ENCODE results near the gene SAP25. TPM values are rescaled to one million over a fixed set of nuclear protein-coding genes. Genes with fewer than 3 reads are reported as not detected.

SAP25 gene
- total and polyA plus RNA-seq, 2 donors (not counting 1 experiment from before 2014, with no cell fraction given): 51.7 to 71.9 TPM

GRCh38 chr7:100603726-100604027 is 30.0 kb upstream of the SAP25 start:
- no peaks in the 10 kb centered on the region for H3K79me2 ChIP-seq (ENCODE audit: control insufficient read depth, insufficient read depth, low read length)
- H2AFZ ChIP-seq (ENCODE audit: insufficient read depth, low read depth, low read length, poor library complexity, severe bottlenecking): peak overlapping the region; percentile 95
- Mint-ChIP-seq H3K27ac (peak overlapping the region; percentile 80), H3K4me3 (peak overlapping the region; percentile 88), H3K27me3 (no peaks in the 10 kb centered on the region), H3K4me1 (peaks cover 12% of the 10 kb centered on the region), H3K9me3 (ENCODE audit: insufficient read depth) (no peaks in the 10 kb centered on the region)
- H3K4me3 ChIP-seq (ENCODE audit: control extremely low read depth in 1 of 5, extremely low read depth in 1 of 5, insufficient read depth in 1 of 5, low read depth in 2 of 5, low read length in 4 of 5): peak overlapping the region in 4 of 5 experiments; percentile 74 to 85 (median 78)
- ATAC-seq (ENCODE audit: low read depth) (no peak), DNase-seq (no peak)
- CTCF ChIA-PET: interaction anchor here (0.8 to 2.5 kb wide), 10 partner anchors 9 to 122 kb away, joined by 3 to 11 read pairs (median 3); partner anchors contain the start of genes FBXO24, LRCH4 and MOSPD3
- POLR2A ChIA-PET: interaction anchor here (0.6 to 1.6 kb wide), 6 partner anchors 9 to 102 kb away, joined by 3 to 9 read pairs (median 4); partner anchors contain the start of genes FBXO24, LRCH4, MOSPD3 and POP7
- no peaks in the 10 kb centered on the region for H3K36me3 ChIP-seq (replicated peaks in 1 of 2; ENCODE audit: control extremely low read depth in 1 of 2, control insufficient read depth in 1 of 2, extremely low read depth in 1 of 2, insufficient read depth in 2 of 2, low read length in 1 of 2)
- no peaks in the 10 kb centered on the region for H3K27me3 ChIP-seq (replicated peaks in 1 of 4; ENCODE audit: control extremely low read depth in 1 of 4, control insufficient read depth in 3 of 4, insufficient read depth in 4 of 4, low read length in 3 of 4)
- peaks cover 15 to 25% of the 10 kb centered on the region in 2 donors for H3K4me1 ChIP-seq (ENCODE audit: control insufficient read depth in 2 of 2, insufficient read depth in 2 of 2, low read length in 2 of 2)
- peak overlapping the region; percentile 99 for H3K4me2 ChIP-seq (replicated peaks; ENCODE audit: low read depth, low read length, poor library complexity, severe bottlenecking)
- no peaks in the 10 kb centered on the region for H3K9me3 ChIP-seq (ENCODE audit: control extremely low read depth in 1 of 3, control insufficient read depth in 2 of 3, insufficient read depth in 1 of 3, low read length in 2 of 3)
- peak overlapping the region; percentile 80 for H3K9ac ChIP-seq (ENCODE audit: low read length)
- no peaks in the 10 kb centered on the region for H4K20me1 ChIP-seq (ENCODE audit: control insufficient read depth, insufficient read depth, low read length, poor library complexity, severe bottlenecking)
- TF ChIP-seq EZH2 (IDR thresholded peaks at IDR 0.05; ENCODE audit: borderline replicate concordance, insufficient read depth, low read depth, low read length, poor library complexity, severe bottlenecking) (no peak), CTCF (IDR thresholded peaks at IDR 0.05) (no peak)
- intact Hi-C loops (cut with micrococcal nuclease): loop anchor here (1.0 to 2.0 kb wide), 9 partner anchors 9 to 102 kb away; partner anchors contain the start of genes AGFG2, FBXO24, GNB2 and LRCH4
- WGBS (ENCODE audit: insufficient coverage): 41% methylated on average over 10 of the region's 10 CpGs
- peak overlapping the region in 1 of 2 donors; percentile 43 for H3K27ac ChIP-seq (ENCODE audit: low read length in 2 of 2)

- Mint-ChIP-seq H3K27me3 (no peaks in the 10 kb centered on the region), H3K9me3 (ENCODE audit: insufficient read depth) (no peaks in the 10 kb centered on the region), H3K4me3 (peak overlapping the region; percentile 88), H3K27ac (no peak overlapping the region), H3K4me1 (peaks cover 12% of the 10 kb centered on the region)
- TF ChIP-seq CTCF (IDR thresholded peaks at IDR 0.05) (no peak), EZH2 (IDR thresholded peaks at IDR 0.05; ENCODE audit: borderline replicate concordance, insufficient read depth, low read depth, low read length, poor library complexity, severe bottlenecking) (no peak)
- POLR2A ChIA-PET: interaction anchor here (0.6 to 1.6 kb wide), 8 partner anchors 9 to 169 kb away, joined by 3 to 9 read pairs (median 4); partner anchors contain the start of genes FBXO24, LRCH4, MOSPD3 and POP7
- H3K4me1 ChIP-seq (ENCODE audit: control insufficient read depth in 2 of 2, insufficient read depth in 2 of 2, low read length in 2 of 2): peaks cover 15 to 25% of the 10 kb centered on the region in 2 donors
- 87% methylated on average over 10 of the region's 21 CpGs for WGBS (ENCODE audit: insufficient coverage)
- peak overlapping the region; percentile 99 for H3K4me2 ChIP-seq (replicated peaks; ENCODE audit: low read depth, low read length, poor library complexity, severe bottlenecking)
- CTCF ChIA-PET: interaction anchor here (0.6 to 2.5 kb wide), 11 partner anchors 9 to 123 kb away, joined by 3 to 11 read pairs (median 3); partner anchors contain the start of genes FBXO24, LRCH4 and MOSPD3
- H2AFZ ChIP-seq (ENCODE audit: insufficient read depth, low read depth, low read length, poor library complexity, severe bottlenecking): peak overlapping the region; percentile 95
- H3K9ac ChIP-seq (ENCODE audit: low read length): peak overlapping the region; percentile 80
- no peak overlapping the region for H3K27ac ChIP-seq (ENCODE audit: low read length in 2 of 2)
- H3K79me2 ChIP-seq (ENCODE audit: control insufficient read depth, insufficient read depth, low read length): no peaks in the 10 kb centered on the region
- no peaks in the 10 kb centered on the region for H4K20me1 ChIP-seq (ENCODE audit: control insufficient read depth, insufficient read depth, low read length, poor library complexity, severe bottlenecking)
- H3K9me3 ChIP-seq (ENCODE audit: control extremely low read depth in 1 of 3, control insufficient read depth in 2 of 3, insufficient read depth in 1 of 3, low read length in 2 of 3): no peaks in the 10 kb centered on the region
- intact Hi-C loops (cut with micrococcal nuclease): no loop called here
- ATAC-seq (ENCODE audit: low read depth): no peak
- H3K4me3 ChIP-seq (ENCODE audit: control extremely low read depth in 1 of 5, extremely low read depth in 1 of 5, insufficient read depth in 1 of 5, low read depth in 2 of 5, low read length in 4 of 5): no peak overlapping the region
- DNase-seq: no peak
- H3K27me3 ChIP-seq (replicated peaks in 1 of 4; ENCODE audit: control extremely low read depth in 1 of 4, control insufficient read depth in 3 of 4, insufficient read depth in 4 of 4, low read length in 3 of 4): no peaks in the 10 kb centered on the region
- no peaks in the 10 kb centered on the region for H3K36me3 ChIP-seq (replicated peaks in 1 of 2; ENCODE audit: control extremely low read depth in 1 of 2, control insufficient read depth in 1 of 2, extremely low read depth in 1 of 2, insufficient read depth in 2 of 2, low read length in 1 of 2)
These were observed 29.4 kb upstream of the SAP25 start for GRCh38 chr7:100602889-100603725.
